ENCODE measurements around the gene MUSTN1.

Gene MUSTN1

DNA sequence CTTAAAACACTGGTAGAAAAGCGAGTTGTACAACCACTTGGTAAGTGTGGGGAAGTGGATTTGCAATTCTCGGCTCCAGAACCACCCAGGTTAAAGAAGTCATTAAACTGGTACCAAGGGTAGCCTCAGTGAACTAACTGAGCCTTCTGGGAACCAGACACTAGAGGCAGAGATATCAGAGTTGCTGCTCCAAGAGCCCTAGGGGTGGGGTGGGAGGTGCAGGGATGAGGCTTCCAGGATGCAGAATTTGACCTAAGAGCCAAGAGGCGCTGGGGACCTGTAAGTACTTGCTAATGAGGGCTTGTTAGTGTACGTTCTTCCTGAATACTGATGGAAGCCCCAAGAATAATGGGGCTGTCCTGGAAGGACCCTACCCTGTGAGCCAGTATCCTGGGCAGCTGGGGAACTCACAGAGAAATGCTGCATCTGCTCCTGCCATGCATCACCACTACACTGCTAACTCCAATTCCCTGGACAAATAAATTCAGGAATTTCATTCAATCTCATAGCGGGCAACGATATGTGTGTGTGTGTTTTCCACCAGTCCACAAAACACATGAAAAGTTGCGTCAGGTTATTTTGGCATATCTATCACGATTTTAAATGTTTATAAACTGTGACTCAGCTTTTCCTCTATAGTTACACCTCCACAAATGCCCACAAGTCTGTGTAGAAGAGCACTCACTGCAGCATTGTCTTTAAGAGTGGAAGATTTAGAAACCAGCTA lies 38.8 kb upstream of the MUSTN1 start:
- Histone ChIP-seq H3K4me1 (ENCODE audit: control insufficient read depth in 5 of 5, insufficient read depth in 5 of 5, low read length in 5 of 5) (peaks cover 0 to 6% (median 2%) of the 10 kb centered on the region in 5 donors), H3K9ac (ENCODE audit: low read length in 5 of 5) (no peak overlapping the region), H3K27me3 (ENCODE audit: control insufficient read depth in 5 of 5, insufficient read depth in 4 of 5, low read length in 5 of 5) (no peaks in the 10 kb centered on the region), H3K36me3 (ENCODE audit: control insufficient read depth in 5 of 5, insufficient read depth in 5 of 5, low read length in 5 of 5) (peaks cover 0 to 2% (median 0%) of the 10 kb centered on the region in 5 donors), H3K4me3 (ENCODE audit: low read depth in 1 of 5, low read length in 5 of 5) (no peak overlapping the region), H3K9me3 (ENCODE audit: control insufficient read depth in 5 of 5, low read length in 5 of 5) (no peaks in the 10 kb centered on the region), H3K27ac (ENCODE audit: low read depth, low read length) (no peak overlapping the region)

DNA sequence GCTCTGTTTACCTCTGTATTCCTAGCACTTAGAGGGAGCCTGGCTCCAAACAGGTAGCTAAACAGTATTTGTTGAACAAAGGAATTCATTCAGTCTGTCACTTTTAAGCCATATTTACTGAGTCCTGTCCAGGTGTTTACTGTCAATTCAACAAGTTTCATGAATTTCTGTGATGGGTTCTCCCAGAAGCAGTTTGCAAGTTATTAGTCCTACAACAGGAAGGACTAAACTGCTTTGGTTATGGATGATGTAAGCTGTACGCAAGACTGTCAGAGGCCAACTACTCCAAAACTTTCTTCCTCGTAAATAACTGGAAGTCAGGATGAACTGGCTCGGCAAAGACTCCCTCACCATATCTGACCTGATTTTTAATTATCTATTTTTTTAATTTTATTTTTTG lies 37.4 kb upstream of the MUSTN1 start:
- H3K4me3 ChIP-seq (ENCODE audit: low read depth in 1 of 5, low read length in 5 of 5): no peak overlapping the region

DNA sequence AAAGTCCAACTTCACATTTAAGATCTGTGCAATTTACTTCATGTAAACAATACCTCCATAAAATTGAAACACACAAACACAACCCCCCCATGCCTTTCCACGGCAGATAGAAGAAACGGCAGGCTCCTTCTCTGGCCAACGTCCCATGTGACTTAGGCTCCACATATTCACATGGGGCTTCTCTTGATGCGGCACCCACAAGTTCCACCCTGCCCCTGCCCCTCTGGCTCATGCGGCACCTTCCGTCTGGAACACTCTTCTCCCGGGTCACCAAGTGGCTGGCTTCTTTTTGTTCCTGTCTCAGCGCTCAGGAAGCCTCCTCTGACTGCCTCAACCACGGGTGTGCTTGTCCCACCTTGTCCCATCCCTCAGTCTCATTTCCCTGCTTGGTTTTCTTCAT lies 36.9 kb upstream of the MUSTN1 start:
- H3K27me3 ChIP-seq (ENCODE audit: control insufficient read depth in 5 of 5, insufficient read depth in 4 of 5, low read length in 5 of 5): no peaks in the 10 kb centered on the region
- H3K9me3 ChIP-seq (ENCODE audit: control insufficient read depth in 5 of 5, low read length in 5 of 5): no peaks in the 10 kb centered on the region
- peaks cover 0 to 4% (median 2%) of the 10 kb centered on the region in 5 donors for H3K36me3 ChIP-seq (ENCODE audit: control insufficient read depth in 5 of 5, insufficient read depth in 5 of 5, low read length in 5 of 5)
- H3K27ac ChIP-seq (ENCODE audit: low read depth, low read length): no peak overlapping the region
- no peak overlapping the region for H3K9ac ChIP-seq (ENCODE audit: low read length in 5 of 5)
- peaks cover 0 to 4% (median 0%) of the 10 kb centered on the region in 5 donors for H3K4me1 ChIP-seq (ENCODE audit: control insufficient read depth in 5 of 5, insufficient read depth in 5 of 5, low read length in 5 of 5)
- no peak overlapping the region for H3K4me3 ChIP-seq (ENCODE audit: low read depth in 1 of 5, low read length in 5 of 5)

More for the DNA sequence above, 37.4 kb upstream of the MUSTN1 start:
- Histone ChIP-seq H3K9me3 (ENCODE audit: control insufficient read depth in 5 of 5, low read length in 5 of 5) (no peaks in the 10 kb centered on the region), H3K27ac (ENCODE audit: low read depth, low read length) (no peak overlapping the region), H3K4me1 (ENCODE audit: control insufficient read depth in 5 of 5, insufficient read depth in 5 of 5, low read length in 5 of 5) (peaks cover 0 to 4% (median 0%) of the 10 kb centered on the region in 5 donors), H3K9ac (ENCODE audit: low read length in 5 of 5) (no peak overlapping the region), H3K27me3 (ENCODE audit: control insufficient read depth in 5 of 5, insufficient read depth in 4 of 5, low read length in 5 of 5) (no peaks in the 10 kb centered on the region), H3K36me3 (ENCODE audit: control insufficient read depth in 5 of 5, insufficient read depth in 5 of 5, low read length in 5 of 5) (peaks cover 0 to 2% (median 0%) of the 10 kb centered on the region in 5 donors)

DNA sequence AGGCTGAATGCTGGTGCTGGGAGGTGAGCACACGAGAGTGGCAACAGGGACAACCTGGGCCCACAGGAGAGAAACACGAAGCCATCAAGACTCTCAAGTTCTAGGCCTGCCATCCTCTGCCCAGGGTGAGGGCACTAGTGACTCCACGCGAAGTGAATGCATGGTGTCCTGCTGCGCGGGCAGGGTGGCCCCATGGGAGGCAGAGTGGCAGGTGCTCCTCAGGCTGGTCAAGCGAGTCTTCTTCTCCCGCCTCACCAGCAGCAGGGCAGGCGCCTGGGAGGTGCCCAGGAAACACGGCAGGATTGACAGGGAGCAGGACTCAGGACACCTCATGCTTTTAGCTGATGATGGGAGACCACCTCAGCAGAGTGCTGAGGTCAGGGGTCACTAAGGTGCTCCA lies 35.7 kb upstream of the MUSTN1 start:
- Histone ChIP-seq H3K27me3 (ENCODE audit: control insufficient read depth in 5 of 5, insufficient read depth in 4 of 5, low read length in 5 of 5) (no peaks in the 10 kb centered on the region), H3K9ac (ENCODE audit: low read length in 5 of 5) (no peak overlapping the region), H3K9me3 (ENCODE audit: control insufficient read depth in 5 of 5, low read length in 5 of 5) (no peaks in the 10 kb centered on the region), H3K4me1 (ENCODE audit: control insufficient read depth in 5 of 5, insufficient read depth in 5 of 5, low read length in 5 of 5) (peaks cover 0 to 4% (median 0%) of the 10 kb centered on the region in 5 donors), H3K27ac (ENCODE audit: low read depth, low read length) (no peak overlapping the region), H3K4me3 (ENCODE audit: low read depth in 1 of 5, low read length in 5 of 5) (no peak overlapping the region), H3K36me3 (ENCODE audit: control insufficient read depth in 5 of 5, insufficient read depth in 5 of 5, low read length in 5 of 5) (peaks cover 0 to 6% (median 3%) of the 10 kb centered on the region in 5 donors)

DNA sequence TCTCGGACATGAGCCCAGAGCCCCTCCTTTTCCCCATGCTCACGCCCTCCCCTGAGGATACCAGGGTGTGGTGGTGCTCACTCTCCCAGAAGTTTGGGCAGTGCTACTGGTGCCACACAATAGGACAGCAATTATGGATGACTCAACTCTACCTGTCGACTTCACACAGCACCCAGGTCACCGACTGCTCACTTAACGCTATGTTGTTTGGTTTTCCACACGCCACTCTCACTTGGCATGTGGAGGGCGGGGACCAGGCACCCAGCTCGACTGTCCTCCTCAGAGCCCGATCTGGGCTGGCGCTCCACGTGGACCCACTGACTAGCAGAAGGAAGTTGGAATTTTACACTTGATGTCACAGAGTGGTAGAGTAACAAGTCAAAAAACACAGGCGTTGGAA lies 31.6 kb upstream of the MUSTN1 start:
- peaks cover 0 to 4% (median 0%) of the 10 kb centered on the region in 5 donors for H3K4me1 ChIP-seq (ENCODE audit: control insufficient read depth in 5 of 5, insufficient read depth in 5 of 5, low read length in 5 of 5)
- H3K36me3 ChIP-seq (ENCODE audit: control insufficient read depth in 5 of 5, insufficient read depth in 5 of 5, low read length in 5 of 5): peaks cover 0 to 6% (median 3%) of the 10 kb centered on the region in 5 donors
- no peak overlapping the region for H3K4me3 ChIP-seq (ENCODE audit: low read depth in 1 of 5, low read length in 5 of 5)
- H3K27ac ChIP-seq (ENCODE audit: low read depth, low read length): no peak overlapping the region
- H3K27me3 ChIP-seq (ENCODE audit: control insufficient read depth in 5 of 5, insufficient read depth in 4 of 5, low read length in 5 of 5): no peaks in the 10 kb centered on the region
- peaks cover 0 to 3% (median 0%) of the 10 kb centered on the region in 5 donors for H3K9me3 ChIP-seq (ENCODE audit: control insufficient read depth in 5 of 5, low read length in 5 of 5)
- no peak overlapping the region for H3K9ac ChIP-seq (ENCODE audit: low read length in 5 of 5)

DNA sequence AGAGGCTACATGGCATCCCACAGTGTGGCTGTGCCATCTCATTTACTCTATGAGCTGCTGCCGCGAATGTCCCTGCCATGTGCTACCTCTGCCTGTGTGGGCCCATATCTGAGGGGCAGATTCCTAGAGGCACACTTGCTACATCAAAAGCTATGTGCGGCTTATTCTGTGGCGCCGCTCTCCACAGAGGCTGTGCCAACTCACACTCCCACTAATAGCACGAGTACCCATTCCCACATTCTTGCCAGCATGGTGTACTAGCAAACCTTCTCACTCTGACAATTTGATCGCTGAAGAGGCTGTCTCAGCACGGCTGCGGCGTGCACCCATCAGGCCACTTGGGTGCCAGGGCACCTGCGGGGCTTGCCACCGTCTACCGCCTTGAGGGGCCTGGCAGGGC lies 31.2 kb upstream of the MUSTN1 start:
- Histone ChIP-seq H3K4me3 (ENCODE audit: low read depth in 1 of 5, low read length in 5 of 5) (no peak overlapping the region), H3K36me3 (ENCODE audit: control insufficient read depth in 5 of 5, insufficient read depth in 5 of 5, low read length in 5 of 5) (peaks cover 0 to 10% (median 5%) of the 10 kb centered on the region in 5 donors), H3K9me3 (ENCODE audit: control insufficient read depth in 5 of 5, low read length in 5 of 5) (peaks cover 0 to 3% (median 0%) of the 10 kb centered on the region in 5 donors), H3K27me3 (ENCODE audit: control insufficient read depth in 5 of 5, insufficient read depth in 4 of 5, low read length in 5 of 5) (no peaks in the 10 kb centered on the region), H3K9ac (ENCODE audit: low read length in 5 of 5) (no peak overlapping the region), H3K27ac (ENCODE audit: low read depth, low read length) (no peak overlapping the region), H3K4me1 (ENCODE audit: control insufficient read depth in 5 of 5, insufficient read depth in 5 of 5, low read length in 5 of 5) (peaks cover 0 to 4% (median 0%) of the 10 kb centered on the region in 5 donors)

DNA sequence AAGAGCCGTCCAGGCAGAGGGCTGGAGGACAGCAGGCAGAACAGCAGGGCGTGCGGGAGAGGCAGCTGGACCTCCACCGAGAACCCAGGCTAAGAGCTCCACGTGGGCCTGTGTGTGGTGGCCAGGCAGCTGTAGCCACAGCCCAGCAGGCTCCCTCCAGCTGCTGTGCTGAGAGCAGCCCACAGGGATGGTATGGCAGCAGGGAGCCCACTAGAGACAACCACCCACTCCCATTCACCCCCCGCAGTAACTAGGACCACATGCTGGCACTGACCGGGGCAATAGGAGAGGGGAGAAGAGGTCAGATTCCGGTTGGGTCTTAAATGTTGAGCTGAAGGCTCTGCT lies 25.6 kb upstream of the MUSTN1 start:
- Histone ChIP-seq H3K4me1 (ENCODE audit: control insufficient read depth in 5 of 5, insufficient read depth in 5 of 5, low read length in 5 of 5) (peaks cover 0 to 4% (median 0%) of the 10 kb centered on the region in 5 donors), H3K9ac (ENCODE audit: low read length in 5 of 5) (no peak overlapping the region), H3K27ac (ENCODE audit: low read depth, low read length) (no peak overlapping the region), H3K27me3 (ENCODE audit: control insufficient read depth in 5 of 5, insufficient read depth in 4 of 5, low read length in 5 of 5) (no peaks in the 10 kb centered on the region), H3K9me3 (ENCODE audit: control insufficient read depth in 5 of 5, low read length in 5 of 5) (peaks cover 0 to 3% (median 0%) of the 10 kb centered on the region in 5 donors), H3K36me3 (ENCODE audit: control insufficient read depth in 5 of 5, insufficient read depth in 5 of 5, low read length in 5 of 5) (peaks cover 2 to 22% (median 11%) of the 10 kb centered on the region in 5 donors), H3K4me3 (ENCODE audit: low read depth in 1 of 5, low read length in 5 of 5) (no peak overlapping the region)

DNA sequence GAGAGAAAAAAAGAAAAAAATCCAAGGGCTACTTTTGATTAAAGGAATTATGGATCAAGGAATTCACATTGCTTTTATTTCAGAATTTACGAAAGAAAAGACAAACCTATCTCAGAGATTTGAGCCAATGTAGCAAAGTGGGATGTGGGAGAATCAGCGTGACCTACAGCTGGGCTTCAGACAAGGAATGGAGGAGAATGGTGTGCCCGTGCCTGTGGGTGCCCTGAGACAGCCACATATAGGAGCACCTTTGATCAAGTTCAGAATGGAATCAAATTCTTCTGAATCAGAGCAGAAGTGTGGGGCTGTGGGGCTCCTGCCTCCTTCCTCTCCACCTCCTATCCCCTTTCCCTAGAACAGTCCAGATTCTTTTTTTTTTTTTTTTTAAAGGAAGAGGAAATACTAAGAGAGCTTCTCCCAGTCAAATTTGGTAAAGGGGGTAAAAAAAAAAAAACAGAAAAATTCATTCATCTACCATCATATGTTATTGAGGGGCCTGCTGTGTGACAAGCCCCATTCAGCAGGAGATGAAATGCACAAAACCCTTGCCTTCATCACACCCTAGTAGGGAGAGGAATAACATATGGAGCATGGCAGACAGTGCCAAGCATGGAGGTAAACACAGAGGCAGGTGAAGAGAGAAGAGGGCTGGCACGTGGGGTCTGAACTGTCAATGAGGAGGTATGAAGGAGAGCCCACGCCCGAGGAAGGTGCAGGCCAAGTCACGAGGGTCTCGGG lies 25.0 kb upstream of the MUSTN1 start:
- no peak overlapping the region for H3K9ac ChIP-seq (ENCODE audit: low read length in 5 of 5)
- no peaks in the 10 kb centered on the region for H3K27me3 ChIP-seq (ENCODE audit: control insufficient read depth in 5 of 5, insufficient read depth in 4 of 5, low read length in 5 of 5)
- H3K4me1 ChIP-seq (ENCODE audit: control insufficient read depth in 5 of 5, insufficient read depth in 5 of 5, low read length in 5 of 5): peaks cover 0 to 4% (median 0%) of the 10 kb centered on the region in 5 donors
- H3K27ac ChIP-seq (ENCODE audit: low read depth, low read length): no peak overlapping the region
- H3K36me3 ChIP-seq (ENCODE audit: control insufficient read depth in 5 of 5, insufficient read depth in 5 of 5, low read length in 5 of 5): peaks cover 3 to 24% (median 12%) of the 10 kb centered on the region in 5 donors
- no peak overlapping the region for H3K4me3 ChIP-seq (ENCODE audit: low read depth in 1 of 5, low read length in 5 of 5)
- H3K9me3 ChIP-seq (ENCODE audit: control insufficient read depth in 5 of 5, low read length in 5 of 5): peaks cover 0 to 3% (median 0%) of the 10 kb centered on the region in 5 donors

DNA sequence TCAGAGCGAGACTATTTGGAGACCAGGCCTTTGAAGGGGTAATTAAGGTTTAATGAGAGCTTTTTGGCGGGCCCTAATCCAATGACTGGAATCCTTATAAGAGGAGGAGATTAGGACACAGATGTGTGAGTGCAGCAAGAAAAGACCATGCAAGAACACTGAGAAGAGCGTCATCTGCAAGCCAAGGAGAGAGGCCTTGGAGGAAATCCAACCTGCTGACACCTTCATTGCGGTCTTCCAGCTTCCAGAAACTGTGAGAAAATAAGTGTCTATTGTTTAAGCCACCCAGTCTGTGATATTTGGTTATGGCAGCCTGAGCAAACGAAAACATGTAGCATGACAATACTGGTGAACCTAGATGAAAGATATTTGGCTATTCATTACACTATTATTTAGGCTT lies 23.0 kb upstream of the MUSTN1 start:
- no peak overlapping the region for H3K9ac ChIP-seq (ENCODE audit: low read length in 5 of 5)
- peaks cover 0 to 4% (median 0%) of the 10 kb centered on the region in 5 donors for H3K4me1 ChIP-seq (ENCODE audit: control insufficient read depth in 5 of 5, insufficient read depth in 5 of 5, low read length in 5 of 5)
- no peak overlapping the region for H3K27ac ChIP-seq (ENCODE audit: low read depth, low read length)
- H3K36me3 ChIP-seq (ENCODE audit: control insufficient read depth in 5 of 5, insufficient read depth in 5 of 5, low read length in 5 of 5): peaks cover 3 to 39% (median 19%) of the 10 kb centered on the region in 5 donors
- H3K4me3 ChIP-seq (ENCODE audit: low read depth in 1 of 5, low read length in 5 of 5): no peak overlapping the region
- no peaks in the 10 kb centered on the region for H3K27me3 ChIP-seq (ENCODE audit: control insufficient read depth in 5 of 5, insufficient read depth in 4 of 5, low read length in 5 of 5)
- no peaks in the 10 kb centered on the region for H3K9me3 ChIP-seq (ENCODE audit: control insufficient read depth in 5 of 5, low read length in 5 of 5)

DNA sequence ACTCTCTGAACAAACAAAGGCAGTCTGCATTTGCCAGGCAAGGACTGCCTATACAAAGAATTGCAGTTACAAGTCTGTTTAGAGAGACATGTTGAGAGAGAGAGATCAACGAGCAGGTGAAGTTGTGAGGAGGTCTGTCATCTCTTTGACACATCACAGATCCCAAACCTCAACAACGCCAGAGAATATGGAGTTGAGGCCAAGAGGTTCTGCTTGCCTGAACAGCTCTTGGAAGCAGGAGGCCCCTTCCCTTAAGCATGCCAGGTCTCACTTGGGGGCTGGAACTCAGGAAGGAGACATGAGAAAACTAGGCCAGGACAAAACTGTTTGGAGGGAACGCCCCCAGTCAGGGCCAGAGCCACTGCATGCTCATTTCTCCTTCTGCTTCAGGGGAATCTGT lies 22.3 kb upstream of the MUSTN1 start:
- Histone ChIP-seq H3K9me3 (ENCODE audit: control insufficient read depth in 5 of 5, low read length in 5 of 5) (no peaks in the 10 kb centered on the region), H3K36me3 (ENCODE audit: control insufficient read depth in 5 of 5, insufficient read depth in 5 of 5, low read length in 5 of 5) (peaks cover 3 to 44% (median 23%) of the 10 kb centered on the region in 5 donors), H3K9ac (ENCODE audit: low read length in 5 of 5) (no peak overlapping the region), H3K27ac (ENCODE audit: low read depth, low read length) (no peak overlapping the region), H3K27me3 (ENCODE audit: control insufficient read depth in 5 of 5, insufficient read depth in 4 of 5, low read length in 5 of 5) (no peaks in the 10 kb centered on the region), H3K4me1 (ENCODE audit: control insufficient read depth in 5 of 5, insufficient read depth in 5 of 5, low read length in 5 of 5) (peaks cover 0 to 3% (median 0%) of the 10 kb centered on the region in 5 donors), H3K4me3 (ENCODE audit: low read depth in 1 of 5, low read length in 5 of 5) (no peak overlapping the region)
